CD8-positive, alpha-beta memory T cell (primary cell): ENCODE results near the gene SPSB1. TPM values are rescaled to one million over a fixed set of nuclear protein-coding genes. Genes with fewer than 3 reads are reported as not detected.
A peak's percentile ranks its signal among the peaks of the same experiment; 100 is the strongest.

Experiments
- CTCF ChIA-PET: fragments of 350-600 bp; sonication (Branson Sonifier 250); formaldehyde crosslinking; loops from one replicate; lab custom pipeline; 2021; ENCODE audit warnings: antibody characterized with exemption; lab: Charles Lee
- POLR2A ChIA-PET: fragments of 350-600 bp; sonication (Branson Sonifier 250); formaldehyde crosslinking; loops from one replicate; lab custom pipeline; 2021; ENCODE audit warnings: antibody characterized with exemption; lab: Charles Lee
- DNase-seq, 5 donors: peaks; one replicate each; pipeline versions ENCODE4 v3.0.0 to v3.0.0-alpha.2; 2020 to 2022; ENCODE audit warnings: mixed read lengths in 1 of 5
- H3K27ac ChIP-seq: one replicate; pipeline ENCODE4 v1.7.0; 2013; ENCODE audit warnings: low read depth, mild to moderate bottlenecking, low read length, moderate library complexity
- H3K27me3 ChIP-seq: 2 replicates; pipeline ENCODE4 v1.7.0; 2013; ENCODE audit warnings: low read length, mild to moderate bottlenecking; ENCODE audit not compliant: insufficient read depth, poor library complexity, severe bottlenecking
- H3K36me3 ChIP-seq: 2 replicates; pipeline ENCODE4 v1.7.0; 2013; ENCODE audit warnings: mild to moderate bottlenecking, low read length, moderate library complexity; ENCODE audit not compliant: insufficient read depth
- H3K4me1 ChIP-seq: 2 replicates; pipeline ENCODE4 v1.7.0; 2013; ENCODE audit warnings: mild to moderate bottlenecking, low read length, moderate library complexity; ENCODE audit not compliant: insufficient read depth
- H3K4me3 ChIP-seq: 2 replicates; pipeline ENCODE4 v1.7.0; 2013; ENCODE audit warnings: mild to moderate bottlenecking, low read length
- H3K9me3 ChIP-seq: 2 replicates; pipeline ENCODE4 v1.7.0; 2013; ENCODE audit warnings: mild to moderate bottlenecking, low read length
- H3K27ac Mint-ChIP-seq, 8 donors: one replicate each; pipeline ENCODE4 v1.8.0; 2020 to 2021; ENCODE audit warnings: mixed read lengths in 8 of 8, mild to moderate bottlenecking in 6 of 8, inconsistent platforms in 3 of 8, moderate library complexity in 3 of 8
- H3K27me3 Mint-ChIP-seq, 2 donors: one replicate each; pipeline ENCODE4 v1.8.0; 2020 to 2021; ENCODE audit warnings: mixed read lengths in 2 of 2, mild to moderate bottlenecking in 1 of 2, moderate library complexity in 1 of 2
- H3K36me3 Mint-ChIP-seq, 3 donors: one replicate each; pipeline ENCODE4 v1.8.0; 2020 to 2021; ENCODE audit warnings: mixed read lengths in 3 of 3, inconsistent platforms in 1 of 3, mild to moderate bottlenecking in 1 of 3
- H3K4me1 Mint-ChIP-seq, 3 donors: one replicate each; pipeline ENCODE4 v1.8.0; 2020 to 2021; ENCODE audit warnings: mixed read lengths in 3 of 3, inconsistent platforms in 1 of 3, mild to moderate bottlenecking in 1 of 3
- H3K4me3 Mint-ChIP-seq, 7 donors: one replicate each; pipeline ENCODE4 v1.8.0; 2020 to 2021; ENCODE audit warnings: mixed read lengths in 7 of 7, mild to moderate bottlenecking in 6 of 7, moderate library complexity in 4 of 7, inconsistent platforms in 2 of 7
- H3K9me3 Mint-ChIP-seq, 5 donors: one replicate each; pipeline ENCODE4 v1.8.0; 2020 to 2022; ENCODE audit warnings: mixed read lengths in 5 of 5, mild to moderate bottlenecking in 3 of 5, moderate library complexity in 2 of 5, inconsistent platforms in 1 of 5
- polyA plus RNA-seq: library from polyadenylated mRNA; unstranded; fragments of 300-500 nt; fragmentation: Illumina TruSeq; gene quantifications from one replicate; pipeline ENCODE4 v1.2.3, GENCODE V29; 2021
- total RNA-seq, 2 experiments: library from RNA; stranded (reverse); gene quantifications; one replicate each; pipeline ENCODE4 v1.2.3, GENCODE V29; 2021

SPSB1 gene
- total and polyA plus RNA-seq, 3 experiments from 2014 or later, result 0.92 to 2.8 (median 1.2) TPM

DNA sequence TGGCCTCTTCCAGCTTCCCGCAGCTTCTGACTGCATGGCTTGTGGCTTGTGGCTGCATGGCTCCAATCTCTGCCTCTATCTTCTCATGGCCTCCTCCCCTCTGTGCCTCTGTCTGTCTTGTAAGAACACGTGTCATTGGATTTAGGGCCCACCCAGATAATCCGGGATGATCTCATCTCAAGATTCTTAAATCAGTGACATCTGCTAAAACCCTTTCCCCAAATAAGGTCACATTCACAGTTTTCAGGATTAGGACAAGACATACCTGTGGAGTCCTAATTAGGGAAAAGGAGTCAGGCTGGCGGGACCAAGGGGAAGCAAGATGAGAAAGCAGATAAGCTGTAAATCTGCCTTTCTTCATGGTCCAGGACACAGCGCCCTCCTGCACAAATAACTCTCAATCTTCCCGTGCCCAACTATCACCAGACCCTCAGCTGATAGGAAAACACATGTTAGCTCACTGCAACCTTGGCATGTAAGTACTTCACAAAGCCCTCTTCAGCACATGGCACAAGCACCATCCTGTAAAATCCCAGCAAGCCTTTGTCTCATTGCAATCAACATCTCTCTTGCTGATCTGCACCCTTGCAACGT is 82.2 kb downstream of the SPSB1 start:
- H3K27ac ChIP-seq, result no peak overlapping the region
- H3K4me1 ChIP-seq, result no peaks in the 10 kb centered on the region
- POLR2A ChIA-PET, result no interaction called here
- Mint-ChIP-seq H3K4me1 (no peaks in the 10 kb centered on the region), H3K27ac (no peak overlapping the region), H3K4me3 (no peak overlapping the region), H3K27me3 (no peaks in the 10 kb centered on the region), H3K36me3 (no peaks in the 10 kb centered on the region), H3K9me3 (no peaks in the 10 kb centered on the region)
- no peaks in the 10 kb centered on the region for H3K9me3 ChIP-seq
- no peaks in the 10 kb centered on the region for H3K36me3 ChIP-seq
- no peak for DNase-seq
- CTCF ChIA-PET, result interaction anchor here (1.3 kb wide), 1 partner anchor 80 kb away, joined by 3 read pairs; no protein-coding TSS in a partner anchor
- no peak overlapping the region for H3K4me3 ChIP-seq
- no peaks in the 10 kb centered on the region for H3K27me3 ChIP-seq

DNA sequence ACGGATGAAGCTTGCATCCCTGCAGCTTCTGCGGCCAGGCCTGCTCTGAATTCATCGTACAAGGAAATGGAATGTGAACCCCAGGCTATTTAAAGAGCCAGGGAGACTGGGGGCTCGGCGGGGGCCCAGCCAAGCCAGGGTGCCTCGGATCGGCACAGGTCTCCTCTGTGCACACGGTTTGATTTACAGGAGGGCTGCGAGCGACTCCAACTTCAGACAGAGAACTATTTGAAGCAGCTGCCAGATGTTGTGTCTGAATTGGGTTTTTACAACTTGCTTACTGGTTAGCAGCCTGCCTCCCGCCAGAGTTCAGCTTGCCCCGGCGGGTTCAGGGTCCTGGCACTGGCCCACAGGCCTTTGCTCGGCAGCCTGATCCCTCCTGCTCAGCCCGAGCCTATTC is 83.2 kb downstream of the SPSB1 start:
- no peak for DNase-seq
- ChIA-PET POLR2A (no interaction called here), CTCF (no interaction called here)
- Histone ChIP-seq H3K27ac (no peak overlapping the region), H3K36me3 (no peaks in the 10 kb centered on the region), H3K9me3 (no peaks in the 10 kb centered on the region), H3K27me3 (no peaks in the 10 kb centered on the region), H3K4me1 (no peaks in the 10 kb centered on the region), H3K4me3 (no peak overlapping the region)
- no peaks in the 10 kb centered on the region for H3K36me3 Mint-ChIP-seq
- no peak overlapping the region for H3K27ac Mint-ChIP-seq
- peaks cover 0 to 1% of the 10 kb centered on the region in 2 donors for H3K27me3 Mint-ChIP-seq
- no peak overlapping the region for H3K4me3 Mint-ChIP-seq
- H3K4me1 Mint-ChIP-seq, result no peaks in the 10 kb centered on the region
- no peaks in the 10 kb centered on the region for H3K9me3 Mint-ChIP-seq

DNA sequence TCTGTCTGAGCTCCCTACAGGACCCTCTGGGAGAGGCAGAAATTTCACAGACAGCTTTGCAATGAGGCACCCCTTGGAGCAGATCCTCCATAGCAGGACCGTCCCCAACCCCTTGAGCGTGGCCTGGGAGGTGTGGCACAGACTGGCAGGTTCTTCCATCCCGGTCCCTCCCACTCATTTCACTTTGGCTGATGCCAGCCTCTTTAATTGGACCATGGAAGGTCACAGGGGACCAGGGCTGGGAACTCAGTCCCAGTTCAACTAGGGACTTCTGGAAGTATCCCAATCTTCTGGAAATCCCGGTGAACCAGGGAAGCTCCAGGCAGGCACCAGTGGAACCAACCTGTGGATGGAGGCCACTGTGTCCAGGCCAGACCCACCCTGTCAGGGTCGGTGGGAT is 83.7 kb downstream of the SPSB1 start:
- POLR2A ChIA-PET, result no interaction called here
- H3K4me1 ChIP-seq, result no peaks in the 10 kb centered on the region
- H3K4me1 Mint-ChIP-seq, result no peaks in the 10 kb centered on the region
- H3K9me3 Mint-ChIP-seq, result no peaks in the 10 kb centered on the region
- H3K27me3 Mint-ChIP-seq, result peaks cover 0 to 1% of the 10 kb centered on the region in 2 donors
- no peaks in the 10 kb centered on the region for H3K36me3 Mint-ChIP-seq
- no peaks in the 10 kb centered on the region for H3K27me3 ChIP-seq
- no peaks in the 10 kb centered on the region for H3K9me3 ChIP-seq
- no peak for DNase-seq
- no peak overlapping the region for H3K27ac ChIP-seq
- CTCF ChIA-PET, result no interaction called here
- no peak overlapping the region for H3K27ac Mint-ChIP-seq
- H3K36me3 ChIP-seq, result no peaks in the 10 kb centered on the region
- H3K4me3 Mint-ChIP-seq, result no peak overlapping the region
- no peak overlapping the region for H3K4me3 ChIP-seq

DNA sequence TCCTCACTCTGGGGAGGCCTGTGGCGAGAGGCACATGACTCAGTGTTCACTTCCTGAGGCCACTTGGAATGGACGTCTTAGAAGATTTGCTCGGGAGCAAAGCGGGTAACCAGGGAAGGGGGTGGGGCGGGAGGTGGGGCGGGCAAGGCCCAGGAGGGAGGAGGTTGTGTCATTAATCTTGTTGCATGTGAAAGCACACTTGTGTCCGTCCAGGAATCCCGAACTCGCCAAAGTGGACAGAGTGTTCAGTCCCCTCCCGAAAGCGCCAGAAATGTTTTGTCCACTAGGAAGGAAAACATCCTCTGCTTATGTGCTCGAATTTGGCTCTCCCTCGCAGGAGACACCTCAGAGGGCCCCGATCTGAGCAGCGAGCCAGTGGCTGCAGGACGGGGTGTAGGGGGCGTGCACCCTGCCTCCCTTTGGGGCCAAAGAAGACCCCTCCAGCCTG is 84.2 kb downstream of the SPSB1 start:
- no peaks in the 10 kb centered on the region for H3K27me3 ChIP-seq
- Mint-ChIP-seq H3K9me3 (no peaks in the 10 kb centered on the region), H3K27ac (no peak overlapping the region), H3K36me3 (no peaks in the 10 kb centered on the region), H3K4me1 (no peaks in the 10 kb centered on the region), H3K27me3 (peaks cover 0 to 1% of the 10 kb centered on the region in 2 donors), H3K4me3 (no peak overlapping the region)
- no peak for DNase-seq
- H3K27ac ChIP-seq, result no peak overlapping the region
- H3K4me3 ChIP-seq, result no peak overlapping the region
- ChIA-PET POLR2A (no interaction called here), CTCF (no interaction called here)
- no peaks in the 10 kb centered on the region for H3K4me1 ChIP-seq
- H3K36me3 ChIP-seq, result no peaks in the 10 kb centered on the region
- no peaks in the 10 kb centered on the region for H3K9me3 ChIP-seq

DNA sequence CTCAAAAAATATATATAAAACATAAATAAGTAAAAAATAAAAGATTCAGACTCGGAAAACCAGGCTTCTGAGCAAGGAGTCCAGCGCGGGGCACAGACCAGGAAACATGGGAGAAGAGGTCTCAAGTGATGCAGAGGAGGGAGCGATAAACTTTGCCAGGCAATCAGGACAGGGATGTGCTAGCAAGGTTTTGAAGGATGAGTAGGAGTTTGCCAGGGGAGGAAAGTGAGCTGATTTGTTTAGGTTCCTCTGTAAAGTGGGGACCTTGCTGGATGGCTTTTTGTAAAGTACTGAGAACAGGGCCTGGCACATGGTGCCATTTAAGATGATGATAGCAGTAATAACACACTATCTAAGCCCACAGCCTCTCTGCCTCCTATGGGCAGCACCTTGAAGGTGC is 86.1 kb downstream of the SPSB1 start:
- Mint-ChIP-seq H3K9me3 (no peaks in the 10 kb centered on the region), H3K4me3 (no peak overlapping the region), H3K27me3 (peaks cover 0 to 4% of the 10 kb centered on the region in 2 donors), H3K4me1 (no peaks in the 10 kb centered on the region), H3K36me3 (no peaks in the 10 kb centered on the region), H3K27ac (peak overlapping the region in 1 of 8 donors; percentile 78)
- CTCF ChIA-PET, result no interaction called here
- POLR2A ChIA-PET, result no interaction called here
- no peaks in the 10 kb centered on the region for H3K9me3 ChIP-seq
- H3K36me3 ChIP-seq, result no peaks in the 10 kb centered on the region
- no peaks in the 10 kb centered on the region for H3K4me1 ChIP-seq
- H3K27ac ChIP-seq, result no peak overlapping the region
- no peak overlapping the region for H3K4me3 ChIP-seq
- DNase-seq, result no peak
- no peaks in the 10 kb centered on the region for H3K27me3 ChIP-seq

DNA sequence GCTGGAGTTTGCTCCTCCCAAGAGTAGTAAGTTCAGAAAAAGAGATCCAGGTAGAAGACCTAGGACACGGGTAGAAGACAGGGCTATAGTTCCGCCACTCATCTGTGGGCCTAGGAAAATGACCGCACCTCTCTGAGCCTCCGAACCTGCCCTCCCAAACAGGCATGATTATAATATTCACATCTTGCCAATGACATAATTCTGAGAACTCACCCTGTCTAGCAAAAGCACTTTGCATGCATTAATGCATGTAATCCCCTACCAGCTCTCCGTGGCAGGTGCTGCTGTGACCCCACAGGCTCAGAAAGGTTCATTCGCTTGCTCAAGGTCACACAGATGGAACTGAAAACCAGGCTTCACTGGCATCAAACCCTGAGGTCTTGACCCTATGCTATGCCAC is 88.0 kb downstream of the SPSB1 start:
- CTCF ChIA-PET, result no interaction called here
- Mint-ChIP-seq H3K36me3 (no peaks in the 10 kb centered on the region), H3K27ac (no peak overlapping the region), H3K27me3 (peaks cover 4% of the 10 kb centered on the region in 2 donors), H3K4me3 (no peak overlapping the region), H3K4me1 (no peaks in the 10 kb centered on the region), H3K9me3 (no peaks in the 10 kb centered on the region)
- POLR2A ChIA-PET, result no interaction called here
- H3K36me3 ChIP-seq, result no peaks in the 10 kb centered on the region
- no peaks in the 10 kb centered on the region for H3K4me1 ChIP-seq
- no peak overlapping the region for H3K27ac ChIP-seq
- no peaks in the 10 kb centered on the region for H3K27me3 ChIP-seq
- H3K4me3 ChIP-seq, result no peak overlapping the region
- H3K9me3 ChIP-seq, result no peaks in the 10 kb centered on the region
- DNase-seq, result no peak

DNA sequence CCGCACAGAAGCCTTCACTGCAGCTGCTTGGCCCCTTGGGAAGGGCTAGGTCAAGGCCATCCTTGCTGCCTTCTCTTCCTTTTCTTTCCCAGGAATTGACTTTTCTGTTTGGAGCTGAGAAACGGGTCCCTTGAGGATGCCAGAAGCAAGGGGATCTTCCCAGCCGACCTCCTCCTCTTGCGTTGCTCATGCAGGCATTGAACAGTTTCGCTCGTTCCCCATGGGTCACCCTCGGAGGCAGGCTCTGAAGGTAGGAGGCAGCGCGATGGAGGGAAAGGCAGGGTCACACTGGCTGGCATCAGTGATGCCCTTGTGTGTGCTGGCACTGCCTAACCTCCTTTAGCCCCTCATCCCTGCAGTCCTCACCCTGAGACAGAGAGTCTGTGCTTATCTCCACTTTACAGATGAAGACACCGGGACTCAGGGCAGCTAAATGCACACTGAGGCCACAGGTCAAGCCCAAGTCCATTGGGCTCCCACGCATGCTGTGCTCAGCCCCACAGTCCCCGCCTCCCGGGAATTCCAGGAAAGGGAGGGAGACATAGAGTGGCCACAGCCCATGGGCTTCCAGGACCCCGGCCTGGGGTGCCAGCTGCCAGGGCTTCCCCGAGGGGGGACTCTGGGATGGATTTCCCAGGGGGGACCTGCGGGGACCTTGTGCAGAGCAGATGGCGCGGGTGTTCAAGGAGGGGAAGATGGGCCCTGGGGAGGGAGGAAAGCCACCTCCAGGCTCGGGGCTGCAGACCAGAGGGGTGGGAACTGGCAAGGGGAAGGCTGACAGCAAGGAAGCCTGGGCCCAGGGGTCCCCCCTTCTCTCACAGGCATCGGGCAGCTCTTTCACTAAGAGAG is 90.2 kb downstream of the SPSB1 start:
- H3K4me1 ChIP-seq, result no peaks in the 10 kb centered on the region
- no peak overlapping the region for H3K4me3 ChIP-seq
- Mint-ChIP-seq H3K4me1 (no peaks in the 10 kb centered on the region), H3K27ac (no peak overlapping the region), H3K9me3 (no peaks in the 10 kb centered on the region), H3K4me3 (no peak overlapping the region), H3K27me3 (peaks cover 7 to 12% of the 10 kb centered on the region in 2 donors), H3K36me3 (no peaks in the 10 kb centered on the region)
- no peaks in the 10 kb centered on the region for H3K36me3 ChIP-seq
- ChIA-PET POLR2A (no interaction called here), CTCF (no interaction called here)
- DNase-seq, result no peak
- H3K27ac ChIP-seq, result no peak overlapping the region
- H3K9me3 ChIP-seq, result no peaks in the 10 kb centered on the region
- H3K27me3 ChIP-seq, result no peaks in the 10 kb centered on the region

DNA sequence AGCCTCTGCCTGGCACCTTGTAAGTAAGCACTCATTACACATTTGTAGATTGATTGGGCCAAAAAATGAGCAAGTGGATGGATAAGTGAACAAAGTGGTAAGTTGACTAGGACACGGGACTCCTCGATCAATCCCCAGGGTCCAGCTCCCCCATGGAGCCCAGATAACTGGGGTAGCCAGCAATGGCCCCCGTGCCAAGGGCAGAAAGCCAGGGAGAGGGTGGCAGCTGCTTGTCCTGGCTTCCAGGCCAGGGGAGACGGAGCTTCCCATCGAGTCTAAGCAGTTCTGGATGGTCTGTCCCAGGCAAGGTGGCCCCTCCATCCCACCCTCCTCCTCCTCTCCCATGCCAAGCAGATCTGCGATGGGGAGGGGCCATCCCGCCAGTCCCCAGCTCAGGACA is 91.4 kb downstream of the SPSB1 start:
- no peak overlapping the region for H3K27ac Mint-ChIP-seq
- no peaks in the 10 kb centered on the region for H3K36me3 ChIP-seq
- ChIA-PET CTCF (no interaction called here), POLR2A (no interaction called here)
- H3K4me1 ChIP-seq, result no peaks in the 10 kb centered on the region
- no peak overlapping the region for H3K27ac ChIP-seq
- H3K9me3 Mint-ChIP-seq, result no peaks in the 10 kb centered on the region
- H3K4me3 Mint-ChIP-seq, result no peak overlapping the region
- no peaks in the 10 kb centered on the region for H3K27me3 ChIP-seq
- H3K4me3 ChIP-seq, result no peak overlapping the region
- H3K27me3 Mint-ChIP-seq, result peaks cover 7 to 12% of the 10 kb centered on the region in 2 donors
- H3K36me3 Mint-ChIP-seq, result no peaks in the 10 kb centered on the region
- DNase-seq, result no peak
- H3K4me1 Mint-ChIP-seq, result no peaks in the 10 kb centered on the region
- no peaks in the 10 kb centered on the region for H3K9me3 ChIP-seq
